ENCODE data around the gene SYN1.
A peak's percentile ranks its signal among the peaks of the same experiment; 100 is the strongest.

SYN1 gene

DNA sequence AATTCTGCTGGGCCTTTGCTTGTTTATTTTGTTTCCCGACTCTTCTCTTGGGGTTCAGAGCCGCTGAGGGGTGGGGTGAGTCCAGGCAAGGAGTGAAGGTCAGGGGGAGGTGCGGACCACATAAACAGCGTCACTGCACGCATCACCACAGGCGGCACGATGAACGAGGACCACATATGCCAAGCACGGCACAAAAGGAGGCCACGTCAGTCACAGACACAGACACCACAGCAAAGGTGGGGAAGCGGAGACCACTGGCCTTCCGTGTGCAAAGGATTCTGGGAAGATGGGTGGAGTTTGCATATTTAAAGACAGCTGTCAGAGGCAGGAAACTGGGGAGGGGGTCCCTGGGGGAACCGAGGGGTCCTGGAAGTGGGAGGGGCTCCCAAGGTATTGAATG is 47.8 kb downstream of the SYN1 start:
- no peak for FAIRE-seq

DNA sequence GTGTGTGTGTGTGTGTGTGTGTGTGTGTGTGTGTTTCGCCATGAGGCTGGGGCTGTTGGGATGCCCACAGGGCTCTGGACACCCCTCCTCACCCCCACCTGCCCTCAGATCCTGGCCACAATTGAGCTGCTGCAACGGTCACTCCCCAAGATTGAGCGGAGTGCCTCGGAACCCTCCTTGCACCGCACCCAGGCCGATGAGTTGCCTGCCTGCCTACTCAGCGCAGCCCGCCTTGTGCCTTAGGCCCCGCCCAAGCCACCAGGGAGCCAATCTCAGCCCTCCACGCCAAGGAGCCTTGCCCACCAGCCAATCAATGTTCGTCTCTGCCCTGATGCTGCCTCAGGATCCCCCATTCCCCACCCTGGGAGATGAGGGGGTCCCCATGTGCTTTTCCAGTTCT is 48.4 kb downstream of the SYN1 start:
- FAIRE-seq = no peak

- FAIRE-seq = no peak
Observed at GRCh38 chrX:47570794-47571193, 48.9 kb downstream of the SYN1 start.

DNA sequence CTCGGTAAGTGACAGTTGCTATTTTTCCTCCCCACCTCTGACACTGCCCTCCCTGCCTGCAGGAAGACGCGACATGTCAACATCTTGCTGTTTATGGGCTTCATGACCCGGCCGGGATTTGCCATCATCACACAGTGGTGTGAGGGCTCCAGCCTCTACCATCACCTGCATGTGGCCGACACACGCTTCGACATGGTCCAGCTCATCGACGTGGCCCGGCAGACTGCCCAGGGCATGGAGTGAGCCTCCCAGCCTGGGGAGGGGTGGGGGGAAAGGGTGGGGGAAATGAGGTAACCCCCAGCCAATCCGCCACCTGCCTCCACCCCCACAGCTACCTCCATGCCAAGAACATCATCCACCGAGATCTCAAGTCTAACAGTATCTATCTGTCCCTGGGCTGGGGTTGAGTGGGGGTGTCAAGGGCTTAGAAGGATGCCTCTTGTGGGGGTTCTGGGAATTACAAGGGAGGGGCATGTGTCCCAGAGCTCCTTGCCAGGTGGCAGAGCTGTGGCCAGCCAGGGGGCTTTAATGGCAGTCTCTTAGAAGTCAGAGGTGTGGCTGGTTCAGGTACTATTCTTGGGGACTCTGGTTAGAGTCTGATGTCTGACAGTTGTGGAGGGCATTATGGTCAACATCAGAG is 50.9 kb downstream of the SYN1 start:
- no peak for FAIRE-seq

- no peak for FAIRE-seq
Observed at GRCh38 chrX:47566841-47567240, 52.8 kb downstream of the SYN1 start.

- FAIRE-seq = no peak
Observed at GRCh38 chrX:47564438-47565085, 55.1 kb downstream of the SYN1 start.

- FAIRE-seq = no peak
Observed at GRCh38 chrX:47563801-47564315, 55.8 kb downstream of the SYN1 start.

- FAIRE-seq = no peak
Observed at GRCh38 chrX:47562615-47563243, 56.9 kb downstream of the SYN1 start.

DNA sequence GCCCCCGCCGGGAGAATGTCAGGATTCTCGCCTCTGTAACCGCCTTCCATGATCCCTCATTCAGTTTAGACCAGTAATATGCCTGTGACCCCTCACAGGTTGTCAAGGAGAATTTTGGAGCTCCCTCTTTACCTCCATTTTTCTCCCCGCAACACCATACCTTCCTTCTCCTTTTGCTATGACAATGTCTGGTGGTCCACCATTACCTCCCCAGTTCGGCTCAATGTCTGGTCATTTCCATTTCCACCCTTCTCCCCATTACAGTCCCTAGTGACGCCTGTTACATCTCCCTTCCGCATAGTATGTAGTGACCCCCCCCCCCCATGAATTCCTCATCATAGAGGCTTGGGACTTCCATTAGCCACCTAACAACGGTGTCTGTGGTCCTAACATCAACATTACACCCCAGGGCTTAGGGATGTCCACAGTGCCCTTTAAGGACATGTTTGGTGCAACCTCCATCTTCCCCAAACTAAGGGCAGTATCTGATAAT is 58.0 kb downstream of the SYN1 start:
- no peak for FAIRE-seq

GRCh38 chrX:47560934-47561658 is 58.6 kb downstream of the SYN1 start, which contains the start of gene ARAF:
Gene ARAF (plus strand): TSS chrX:47561205. CDS start chrX:47562968, 1,763 bp downstream.
- peak; percentile 61 for FAIRE-seq

DNA sequence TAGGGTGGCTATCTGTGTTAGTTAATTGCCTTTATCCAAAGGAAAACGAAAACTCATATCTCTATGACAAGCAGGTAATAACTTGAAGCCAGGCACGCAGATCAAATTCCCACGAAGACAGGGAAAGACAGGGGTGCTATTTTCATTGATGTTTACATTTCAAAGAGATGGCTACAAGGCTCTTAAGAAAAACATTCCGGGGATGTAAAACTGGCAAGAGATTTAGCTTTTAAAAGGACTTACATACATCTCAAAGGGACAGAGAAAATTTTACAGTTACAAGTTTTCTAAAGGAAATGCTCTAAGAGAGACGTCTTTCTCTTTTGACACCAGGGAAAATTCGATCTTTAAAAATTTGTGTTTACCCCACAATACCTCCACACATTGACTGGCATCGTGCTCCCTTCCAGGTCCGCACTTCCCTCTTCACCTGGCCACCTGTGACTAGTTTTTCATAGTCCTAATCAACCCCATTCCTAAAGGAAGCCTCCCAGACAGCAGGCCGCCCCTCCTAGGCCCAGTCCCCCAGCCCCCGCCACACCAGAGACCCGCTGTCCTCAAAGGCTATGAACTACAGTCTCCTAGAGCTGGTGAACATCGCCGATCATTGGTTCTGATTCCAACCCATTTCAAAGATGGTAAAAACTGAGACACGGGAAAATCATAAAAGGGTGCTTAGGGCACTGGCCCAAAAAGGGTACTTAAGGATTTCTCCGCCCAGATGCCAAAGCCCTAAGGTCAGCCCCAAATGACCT is 59.3 kb downstream of the SYN1 start:
- no peak for FAIRE-seq

DNA sequence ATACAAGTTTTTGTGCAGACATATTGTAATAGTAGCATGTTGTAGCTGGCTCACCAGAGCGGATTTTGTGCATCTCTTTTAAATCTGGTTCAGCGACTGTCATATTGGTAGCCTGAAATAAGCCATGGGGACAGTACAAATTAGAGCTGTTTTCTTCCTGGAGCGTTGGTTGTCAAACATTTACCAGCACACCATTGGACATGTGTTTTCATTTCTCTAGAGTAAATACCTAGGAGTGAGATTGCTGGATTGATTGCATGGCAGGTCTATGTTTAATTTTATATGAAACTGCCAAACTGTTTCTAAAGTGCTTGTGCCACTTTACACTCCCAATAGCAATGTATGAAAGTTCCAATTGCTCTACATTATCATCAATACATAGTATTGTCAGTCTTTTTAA is 61.2 kb downstream of the SYN1 start:
- FAIRE-seq = peak; percentile 80

DNA sequence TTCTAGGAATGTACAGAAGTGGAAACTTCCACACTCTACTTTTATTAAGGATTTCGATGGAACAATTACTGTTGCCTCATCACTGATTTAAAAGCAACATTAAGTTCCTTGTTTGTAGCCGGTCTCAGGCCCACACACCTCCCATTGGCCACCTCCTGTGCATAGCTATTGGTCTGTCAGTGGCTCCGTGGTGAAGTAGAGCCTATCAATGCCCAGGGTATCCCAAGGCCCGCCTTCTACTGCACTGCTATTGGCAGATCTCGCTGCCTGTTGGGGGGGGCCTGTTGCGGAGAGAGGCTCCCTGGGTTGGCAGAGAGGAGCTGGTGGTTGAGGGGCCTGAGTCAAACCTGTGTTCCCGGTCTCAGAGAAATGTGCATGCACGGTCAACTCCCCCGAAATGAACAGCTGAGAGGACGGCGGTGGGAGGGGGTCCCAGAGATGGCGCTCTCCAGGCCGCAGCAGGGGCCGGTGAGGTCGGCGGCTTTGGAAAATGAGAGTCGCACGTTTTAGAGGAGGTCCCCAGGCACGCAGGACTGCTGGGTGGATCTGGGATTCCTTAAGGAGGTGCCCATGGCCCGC is 63.5 kb downstream of the SYN1 start:
- FAIRE-seq = peak; percentile 93

DNA sequence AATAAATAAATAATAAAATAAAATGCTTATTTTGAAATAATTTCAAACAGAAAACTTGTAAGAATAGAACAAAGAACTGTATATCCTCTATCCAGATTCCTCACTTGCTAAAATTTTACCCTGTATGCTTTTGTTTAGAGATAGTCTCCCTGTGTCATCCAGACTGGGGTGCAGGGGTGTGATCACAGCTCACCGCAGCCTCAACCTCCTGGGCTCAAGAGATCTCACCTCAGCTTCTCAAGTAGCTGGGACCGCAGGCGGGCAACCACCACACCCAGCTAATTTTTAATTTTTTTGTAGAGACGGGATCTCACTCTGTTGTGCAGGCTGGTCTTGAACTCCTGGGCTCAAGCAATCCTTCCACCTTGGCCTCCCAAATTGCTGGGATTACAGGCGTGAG is 76.2 kb downstream of the SYN1 start:
- no peak for FAIRE-seq

GRCh38 chrX:47540754-47541538 is 78.7 kb downstream of the SYN1 start:
- peak; percentile 93 for FAIRE-seq

DNA sequence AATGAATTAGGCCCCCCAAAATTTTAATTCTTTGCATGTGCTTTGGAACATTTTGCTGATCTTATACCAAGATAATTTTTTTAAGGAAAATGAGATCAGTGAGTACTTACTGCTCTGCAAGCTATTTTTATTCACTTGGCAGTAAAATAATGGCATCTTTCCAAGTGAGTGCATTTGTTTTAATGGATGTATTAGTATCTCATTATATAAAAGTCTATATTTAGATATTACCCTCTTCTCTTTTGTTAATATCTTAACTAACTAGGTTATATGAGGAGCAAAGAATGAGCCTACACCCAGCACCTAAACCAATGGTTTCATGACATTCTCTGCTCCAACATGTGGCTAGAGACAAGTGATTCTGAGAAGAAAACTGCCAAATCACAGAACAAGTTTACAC is 79.8 kb downstream of the SYN1 start:
- FAIRE-seq = no peak

DNA sequence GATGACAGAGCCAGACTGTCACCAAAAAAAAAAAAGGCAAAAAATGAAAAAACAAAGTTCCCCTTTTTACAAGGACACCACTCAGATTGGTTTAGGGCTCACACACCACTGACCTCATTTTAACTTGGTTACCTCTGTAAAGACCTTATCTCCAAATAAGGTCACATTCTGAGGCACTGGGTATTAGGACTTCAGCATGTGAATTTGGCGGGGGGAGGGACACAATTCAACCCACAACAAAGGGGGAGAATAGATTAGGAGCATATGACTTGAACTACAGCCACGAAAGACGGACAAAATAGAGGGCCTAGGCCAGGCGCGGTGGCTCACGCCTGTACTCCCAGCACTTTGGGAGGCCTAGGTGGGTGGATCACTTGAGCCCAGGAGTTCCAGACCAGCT is 89.6 kb downstream of the SYN1 start:
- no peak for FAIRE-seq

GRCh38 chrX:47529548-47529947 is 90.1 kb downstream of the SYN1 start:
- FAIRE-seq = no peak

DNA sequence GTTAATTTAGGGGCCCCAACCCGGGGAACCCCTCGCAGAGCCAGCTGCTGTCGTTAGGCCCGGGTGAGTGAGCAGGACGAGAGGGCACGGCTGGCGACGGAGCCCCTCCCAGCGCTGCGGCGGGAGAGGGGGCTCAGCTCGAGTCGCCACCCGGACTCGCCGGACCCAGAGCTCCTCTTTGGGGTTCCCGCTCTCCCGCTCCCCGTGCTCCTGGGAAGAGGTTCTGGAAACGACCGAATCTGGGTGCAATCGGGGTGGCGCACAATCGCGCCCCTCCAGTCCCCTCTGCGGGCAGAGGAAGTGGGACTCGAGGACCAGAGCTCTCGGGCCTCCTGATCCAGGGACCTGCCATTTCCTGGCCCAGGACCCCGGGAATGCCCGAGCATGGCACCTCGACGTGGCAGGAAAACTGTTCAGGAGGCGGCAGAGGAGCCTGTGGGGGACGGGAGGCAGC is 95.9 kb downstream of the SYN1 start:
- FAIRE-seq = no peak

GRCh38 chrX:47523297-47523696 is 96.4 kb downstream of the SYN1 start:
- FAIRE-seq = no peak

All from colon (tissue), 2 donors.